Gastrocnemius medialis (tissue), 4 donors: Measurements from ENCODE around the gene ATP8B4.

Experiments
- CTCF ChIP-seq, 5 experiments: fragments of 450-650 bp in 3 of 5; fragments of 200-600 bp in 2 of 5; sonication (generic) in 2 of 5; IDR thresholded peaks in 4 of 5; conservative IDR thresholded peaks in 1 of 5; 1 replicate in 4 of 5; 2 replicates in 1 of 5; pipeline ENCODE4 v1.5.1; 2016 to 2019; ENCODE audit warnings: antibody characterized with exemption in 5 of 5, mild to moderate bottlenecking in 3 of 5, moderate library complexity in 3 of 5
- POLR2A ChIP-seq, 2 donors: fragments of 450-650 bp; IDR thresholded peaks; one replicate each; pipeline ENCODE4 v1.6.1; 2017; ENCODE audit warnings: antibody characterized with exemption in 2 of 2, mild to moderate bottlenecking in 2 of 2, moderate library complexity in 2 of 2

- no peak for TF ChIP-seq CTCF (IDR thresholded peaks at IDR 0.05 in 4 of 5, conservative IDR thresholded peaks at IDR 0.05 in 1 of 5)
- TF ChIP-seq POLR2A (IDR thresholded peaks at IDR 0.05) = no peak
Measured at GRCh38 chr15:49870472-49870871, 248.6 kb downstream of the ATP8B4 start.
